ENCODE measurements around the gene PDIA5.

DNA sequence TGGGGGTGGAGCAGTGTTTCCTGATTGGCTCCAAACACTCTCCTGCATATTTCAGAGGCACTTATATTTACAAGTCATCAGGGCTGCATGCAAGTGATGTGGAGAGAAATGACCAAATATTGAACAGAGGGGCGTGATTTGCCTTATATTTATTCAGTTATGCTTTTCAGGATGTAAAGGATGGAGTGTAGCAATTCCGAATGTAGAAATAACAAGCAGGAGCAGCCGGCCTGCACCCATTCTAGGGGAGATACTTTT lies 19.8 kb upstream of the PDIA5 start:
- TF ChIP-seq MXI1 (IDR thresholded peaks at IDR 0.05; ENCODE audit: borderline replicate concordance, low read depth, low read length) (no peak), RFX5 (IDR thresholded peaks at IDR 0.05; ENCODE audit: low read depth, low read length) (no peak), CHD1 (IDR thresholded peaks at IDR 0.05; ENCODE audit: low read depth, low read length) (no peak), POLR2A (IDR thresholded peaks at IDR 0.05; ENCODE audit: low read depth, low read length) (no peak), FOS (IDR thresholded peaks at IDR 0.05; ENCODE audit: low read depth, low read length) (no peak), MAZ (IDR thresholded peaks at IDR 0.05; ENCODE audit: borderline replicate concordance, low read depth, low read length) (no peak), CEBPB (IDR thresholded peaks at IDR 0.05; ENCODE audit: low read depth, low read length) (no peak), NFE2L2 (IDR thresholded peaks at IDR 0.05; ENCODE audit: low read depth, low read length) (no peak), RAD21 (IDR thresholded peaks at IDR 0.05; ENCODE audit: low read length) (no peak), RCOR1 (IDR thresholded peaks at IDR 0.05; ENCODE audit: insufficient replicate concordance, low read length) (no peak), MAFK (IDR thresholded peaks at IDR 0.05; ENCODE audit: low read depth, low read length) (no peak), SMC3 (IDR thresholded peaks at IDR 0.05; ENCODE audit: low read depth, low read length) (no peak)
- TF ChIP-seq, protein P1, sequence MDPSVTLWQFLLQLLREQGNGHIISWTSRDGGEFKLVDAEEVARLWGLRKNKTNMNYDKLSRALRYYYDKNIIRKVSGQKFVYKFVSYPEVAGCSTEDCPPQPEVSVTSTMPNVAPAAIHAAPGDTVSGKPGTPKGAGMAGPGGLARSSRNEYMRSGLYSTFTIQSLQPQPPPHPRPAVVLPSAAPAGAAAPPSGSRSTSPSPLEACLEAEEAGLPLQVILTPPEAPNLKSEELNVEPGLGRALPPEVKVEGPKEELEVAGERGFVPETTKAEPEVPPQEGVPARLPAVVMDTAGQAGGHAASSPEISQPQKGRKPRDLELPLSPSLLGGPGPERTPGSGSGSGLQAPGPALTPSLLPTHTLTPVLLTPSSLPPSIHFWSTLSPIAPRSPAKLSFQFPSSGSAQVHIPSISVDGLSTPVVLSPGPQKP (IDR thresholded peaks at IDR 0.05; ENCODE audit: borderline replicate concordance, low read depth, low read length), result no peak
- TF ChIP-seq, protein P2, sequence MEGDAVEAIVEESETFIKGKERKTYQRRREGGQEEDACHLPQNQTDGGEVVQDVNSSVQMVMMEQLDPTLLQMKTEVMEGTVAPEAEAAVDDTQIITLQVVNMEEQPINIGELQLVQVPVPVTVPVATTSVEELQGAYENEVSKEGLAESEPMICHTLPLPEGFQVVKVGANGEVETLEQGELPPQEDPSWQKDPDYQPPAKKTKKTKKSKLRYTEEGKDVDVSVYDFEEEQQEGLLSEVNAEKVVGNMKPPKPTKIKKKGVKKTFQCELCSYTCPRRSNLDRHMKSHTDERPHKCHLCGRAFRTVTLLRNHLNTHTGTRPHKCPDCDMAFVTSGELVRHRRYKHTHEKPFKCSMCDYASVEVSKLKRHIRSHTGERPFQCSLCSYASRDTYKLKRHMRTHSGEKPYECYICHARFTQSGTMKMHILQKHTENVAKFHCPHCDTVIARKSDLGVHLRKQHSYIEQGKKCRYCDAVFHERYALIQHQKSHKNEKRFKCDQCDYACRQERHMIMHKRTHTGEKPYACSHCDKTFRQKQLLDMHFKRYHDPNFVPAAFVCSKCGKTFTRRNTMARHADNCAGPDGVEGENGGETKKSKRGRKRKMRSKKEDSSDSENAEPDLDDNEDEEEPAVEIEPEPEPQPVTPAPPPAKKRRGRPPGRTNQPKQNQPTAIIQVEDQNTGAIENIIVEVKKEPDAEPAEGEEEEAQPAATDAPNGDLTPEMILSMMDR (conservative IDR thresholded peaks at IDR 0.05; ENCODE audit: low read depth, low read length), result no peak
